NCI-H345 treated with DMSO at 0.1 percent for 48 hours (cell line): ENCODE data around the gene PSD2.

ENCODE experiments used
- DNase-seq: peaks from one replicate; lab custom pipeline; 2025; ENCODE audit not compliant: unreplicated experiment; lab: John Stamatoyannopoulos, UW

The PSD2 gene

DNA sequence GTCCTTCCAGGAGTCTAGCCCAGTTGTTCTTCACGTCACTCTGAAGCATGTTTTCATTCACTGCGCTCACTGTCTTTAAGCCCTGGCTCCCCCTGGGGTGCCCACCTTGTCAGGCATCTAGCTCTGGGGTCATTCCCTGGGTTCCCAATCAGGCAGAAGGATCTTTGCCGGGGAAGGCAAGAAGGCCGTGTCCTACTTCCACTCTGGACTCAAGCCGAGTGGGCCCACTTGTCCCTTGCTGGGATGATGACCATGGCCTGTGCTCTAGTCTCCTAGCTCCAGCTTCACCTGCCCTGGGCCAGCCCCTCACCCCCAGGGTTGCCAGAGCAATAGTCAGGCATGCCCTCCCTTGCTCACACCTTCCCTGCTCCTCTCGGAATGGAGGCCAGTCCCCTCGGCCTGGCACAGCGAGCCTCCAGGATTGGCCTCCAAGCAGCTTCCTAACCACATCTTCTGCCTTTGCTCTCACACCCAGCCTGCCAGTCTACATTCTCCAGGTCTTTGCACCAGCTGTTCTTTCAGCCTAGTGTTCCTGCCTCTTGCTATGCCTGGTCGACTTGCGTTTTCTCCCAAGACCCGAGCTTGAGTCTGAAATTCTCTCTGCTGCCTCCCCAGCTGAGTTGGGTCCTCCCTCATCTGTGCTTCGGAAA lies 32.2 kb upstream of the PSD2 start:
- no peak for DNase-seq

DNA sequence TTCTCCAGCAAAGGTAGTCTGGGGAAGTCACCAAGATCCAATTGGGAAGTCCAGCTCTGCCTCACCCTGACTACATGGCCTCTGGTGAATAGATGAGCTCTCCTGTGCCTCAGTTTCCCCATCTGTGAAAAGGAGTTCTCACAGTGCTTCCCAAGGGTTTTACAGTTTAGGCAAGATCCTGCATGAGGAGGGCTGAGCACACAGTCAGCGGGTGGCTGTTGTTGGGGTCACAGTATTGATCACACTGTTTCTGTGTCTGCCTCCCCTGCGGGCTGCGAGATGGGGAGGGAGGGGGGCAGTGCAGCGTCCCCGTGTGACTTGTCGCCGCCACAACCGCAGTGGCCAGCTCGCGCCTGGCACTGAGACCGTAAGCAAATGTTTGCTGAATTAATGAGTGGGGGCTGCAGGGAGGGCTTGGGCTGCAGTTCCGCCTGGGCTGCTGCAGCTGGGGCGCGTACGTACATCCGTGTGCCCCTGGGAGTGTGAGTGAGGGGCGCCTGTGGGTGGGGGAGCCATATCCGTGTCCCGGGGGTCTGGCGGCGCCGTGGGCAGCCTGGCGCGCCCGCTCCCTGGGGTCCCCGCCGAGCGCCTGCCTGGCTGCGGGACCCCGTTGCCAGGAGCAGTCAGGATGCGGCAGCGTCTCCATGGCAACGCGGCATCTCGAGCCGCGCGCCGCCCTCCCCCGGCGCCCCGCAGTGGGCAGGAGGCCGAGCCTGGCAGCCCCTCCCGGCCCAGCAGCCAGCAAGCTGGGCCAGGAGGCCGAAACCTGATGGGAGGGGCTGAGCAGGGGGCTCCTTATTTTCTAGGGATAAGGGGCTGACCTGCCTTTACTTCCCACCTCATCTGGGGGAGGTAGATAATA lies 31.4 kb upstream of the PSD2 start:
- DNase-seq: peak; percentile 18

DNA sequence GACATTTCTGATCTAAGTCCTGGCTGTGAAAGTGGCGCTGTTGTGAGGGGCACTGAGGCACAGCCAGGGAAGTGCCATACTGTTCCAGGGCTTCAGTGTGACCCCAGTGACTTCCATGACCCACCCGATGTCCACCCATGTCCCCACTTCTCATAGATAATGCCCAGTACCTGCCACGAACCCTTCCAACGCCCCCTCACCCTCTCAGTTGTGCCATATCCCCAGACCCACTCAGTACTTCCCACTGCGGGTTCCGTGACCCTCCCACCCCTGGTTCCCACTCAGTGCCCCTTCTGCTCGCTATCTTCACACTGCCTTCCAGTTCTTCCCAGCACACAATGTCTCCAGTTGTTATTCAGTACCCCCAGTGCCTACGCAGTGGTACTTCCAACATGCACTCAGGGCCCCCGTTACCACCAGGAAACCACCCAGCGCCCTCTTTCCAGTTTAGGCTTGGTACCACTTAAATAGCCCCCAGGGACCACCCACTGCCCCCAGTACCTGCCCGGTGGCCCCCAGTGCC lies 30.7 kb upstream of the PSD2 start:
- no peak for DNase-seq

DNA sequence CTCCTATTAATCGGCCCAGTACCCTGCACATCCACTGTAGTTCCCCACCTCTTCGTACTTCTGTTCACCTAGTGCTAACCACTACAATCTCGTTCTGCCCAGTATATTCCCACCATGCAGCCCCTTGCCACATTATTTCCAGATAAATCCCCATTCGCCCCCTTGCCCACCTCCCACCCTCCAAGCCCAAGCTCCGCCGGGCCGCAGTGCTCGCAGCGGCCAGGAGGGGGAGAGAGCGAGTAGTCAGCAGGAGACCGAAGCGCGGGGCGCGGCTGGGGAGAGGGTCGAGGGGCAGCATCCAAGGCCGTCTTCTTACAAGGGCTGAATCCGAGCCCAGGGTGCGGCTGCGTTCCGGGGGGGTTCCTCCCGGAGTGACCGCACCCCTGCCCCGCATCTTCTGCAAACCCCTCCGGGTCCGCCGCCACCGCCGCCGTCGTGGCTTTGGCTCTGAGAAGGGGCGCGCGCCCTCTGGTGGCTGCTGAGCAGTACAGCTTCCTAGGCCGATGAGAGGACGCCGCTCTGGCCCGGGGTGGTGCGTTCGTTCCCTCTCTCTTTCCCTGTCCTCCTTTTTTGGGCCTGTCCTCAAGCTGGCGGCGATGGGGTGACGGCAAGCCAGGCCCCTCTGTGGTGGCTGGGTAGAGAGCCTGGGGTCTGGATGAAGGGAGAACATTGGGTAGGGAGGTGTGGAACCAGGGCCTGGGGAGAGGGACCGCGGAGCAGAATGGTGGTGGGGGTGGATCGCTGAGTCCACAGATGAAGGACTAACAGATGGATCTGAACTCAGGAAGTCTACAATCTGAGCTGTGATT lies 30.0 kb upstream of the PSD2 start:
- peak; percentile 88 for DNase-seq

DNA sequence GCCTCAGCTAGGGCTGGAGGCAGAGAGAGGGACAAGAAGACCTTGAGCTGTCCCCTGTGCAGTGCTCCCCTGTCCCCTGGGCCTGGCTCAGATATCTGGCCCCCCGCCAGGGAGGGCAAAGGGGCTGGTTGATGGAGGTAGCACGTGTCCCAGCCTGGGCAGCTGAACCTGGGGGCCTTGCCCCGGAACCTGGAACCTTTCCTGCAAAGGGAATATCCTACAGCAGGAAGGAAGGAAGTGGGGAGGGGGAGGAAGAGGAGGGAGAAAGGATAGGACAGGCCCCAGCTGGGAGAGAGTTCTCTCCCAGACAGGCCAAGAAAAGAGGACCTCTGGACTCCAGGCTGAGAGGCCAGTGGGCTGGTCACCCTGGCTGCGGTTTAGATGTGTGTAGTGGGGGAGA lies 27.6 kb upstream of the PSD2 start:
- DNase-seq: no peak

DNA sequence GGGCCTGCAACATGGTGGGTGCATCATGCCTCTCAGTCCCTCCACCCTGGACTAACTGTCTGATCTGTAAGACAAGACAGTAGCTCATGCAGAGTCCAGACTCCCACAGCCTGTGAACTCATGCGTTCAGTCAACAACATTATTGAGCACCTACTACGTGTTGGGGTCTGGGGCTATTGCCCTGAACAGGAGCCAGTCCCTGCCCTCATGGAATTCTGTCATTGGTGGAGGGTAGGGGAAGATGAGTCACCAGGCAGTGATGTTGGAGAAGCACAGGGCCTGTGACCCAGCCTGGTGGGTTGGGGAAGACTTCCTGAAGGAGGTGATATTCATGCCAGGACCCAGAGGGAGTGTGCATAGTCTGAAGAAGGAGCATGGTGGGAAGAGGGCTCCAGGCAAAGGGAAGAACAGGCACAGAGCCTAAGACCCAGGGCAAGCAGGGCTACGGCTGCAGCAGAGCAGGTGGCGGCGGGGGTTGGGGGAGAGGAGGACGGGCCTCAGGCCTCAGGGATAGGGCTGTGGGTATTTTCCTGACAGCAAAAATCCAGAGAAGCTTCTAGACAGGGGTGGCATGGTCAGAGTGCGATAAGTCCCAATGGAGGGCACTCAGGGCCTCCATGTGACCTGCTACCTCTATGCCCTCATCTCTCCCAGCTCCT lies 26.7 kb upstream of the PSD2 start:
- no peak for DNase-seq

DNA sequence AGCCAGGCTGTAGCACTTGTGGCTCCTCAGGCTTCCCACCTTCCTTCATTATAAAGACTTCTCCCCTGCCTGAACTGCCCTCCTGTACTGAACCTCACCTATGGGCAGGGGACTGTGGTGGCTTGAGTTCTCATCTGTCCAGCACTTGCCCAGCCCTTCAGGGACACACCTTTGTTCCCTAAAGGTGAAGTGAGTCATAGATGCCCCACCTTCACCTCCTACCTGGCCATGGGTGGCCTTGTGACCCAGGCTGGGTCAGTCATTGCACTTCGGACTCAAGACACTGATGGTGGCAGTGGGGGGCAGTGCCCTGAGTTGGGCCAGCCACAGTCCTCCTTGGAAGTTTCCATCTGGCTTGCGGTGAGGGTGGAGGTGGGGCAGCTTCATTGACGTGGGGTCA lies 26.1 kb upstream of the PSD2 start:
- no peak for DNase-seq

DNA sequence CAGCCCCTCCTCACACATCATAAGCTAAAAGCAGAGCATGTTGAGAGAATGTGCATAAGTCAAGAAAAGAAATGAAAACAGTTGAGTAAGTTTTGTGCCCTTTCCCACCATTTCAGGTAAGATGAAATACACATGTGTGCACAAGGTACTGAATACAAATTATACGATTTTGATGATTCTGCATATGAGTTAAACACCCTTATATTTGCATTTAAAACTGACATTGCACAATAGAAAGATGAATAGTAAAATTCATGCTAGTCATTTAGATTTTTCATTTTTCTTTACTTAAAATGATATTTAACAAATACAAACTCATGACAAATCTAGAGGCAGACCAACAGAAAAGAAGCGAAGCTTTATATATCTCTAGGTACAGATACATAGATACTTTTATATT lies 24.9 kb upstream of the PSD2 start:
- no peak for DNase-seq

DNA sequence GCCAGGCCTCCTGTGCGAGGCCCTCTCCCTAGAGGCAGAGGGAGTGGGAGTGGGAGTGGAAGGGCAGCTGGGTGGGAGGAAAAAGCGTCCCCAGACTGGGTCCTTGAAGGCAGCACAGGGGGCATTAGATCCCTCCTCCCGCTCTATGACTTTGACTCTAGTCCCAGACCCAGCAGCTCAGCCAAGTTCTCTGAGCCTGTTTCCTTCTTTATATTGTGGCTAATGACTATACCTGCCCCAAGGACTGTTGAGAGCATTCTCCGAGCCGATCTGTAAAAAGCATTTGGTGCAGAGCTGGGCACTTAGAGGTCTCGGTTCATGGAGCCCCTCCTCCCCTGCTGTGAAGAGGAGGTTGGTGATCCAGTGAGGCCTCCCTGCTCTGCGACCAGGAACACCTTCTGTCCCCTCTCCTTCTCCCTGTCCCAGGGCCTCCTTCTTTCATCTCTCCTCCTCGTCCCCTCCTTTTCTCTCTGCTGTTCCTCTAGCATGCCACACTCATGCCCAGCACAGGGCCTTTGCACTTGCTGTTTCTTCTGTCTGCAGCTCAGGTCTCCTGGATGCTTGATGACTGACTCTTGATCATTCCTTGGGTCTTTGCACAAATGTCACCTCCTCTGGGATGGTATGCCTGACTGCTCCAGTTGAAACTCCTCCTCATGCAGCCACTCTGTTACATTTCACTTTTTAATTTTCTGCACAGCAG lies 23.4 kb upstream of the PSD2 start:
- no peak for DNase-seq

DNA sequence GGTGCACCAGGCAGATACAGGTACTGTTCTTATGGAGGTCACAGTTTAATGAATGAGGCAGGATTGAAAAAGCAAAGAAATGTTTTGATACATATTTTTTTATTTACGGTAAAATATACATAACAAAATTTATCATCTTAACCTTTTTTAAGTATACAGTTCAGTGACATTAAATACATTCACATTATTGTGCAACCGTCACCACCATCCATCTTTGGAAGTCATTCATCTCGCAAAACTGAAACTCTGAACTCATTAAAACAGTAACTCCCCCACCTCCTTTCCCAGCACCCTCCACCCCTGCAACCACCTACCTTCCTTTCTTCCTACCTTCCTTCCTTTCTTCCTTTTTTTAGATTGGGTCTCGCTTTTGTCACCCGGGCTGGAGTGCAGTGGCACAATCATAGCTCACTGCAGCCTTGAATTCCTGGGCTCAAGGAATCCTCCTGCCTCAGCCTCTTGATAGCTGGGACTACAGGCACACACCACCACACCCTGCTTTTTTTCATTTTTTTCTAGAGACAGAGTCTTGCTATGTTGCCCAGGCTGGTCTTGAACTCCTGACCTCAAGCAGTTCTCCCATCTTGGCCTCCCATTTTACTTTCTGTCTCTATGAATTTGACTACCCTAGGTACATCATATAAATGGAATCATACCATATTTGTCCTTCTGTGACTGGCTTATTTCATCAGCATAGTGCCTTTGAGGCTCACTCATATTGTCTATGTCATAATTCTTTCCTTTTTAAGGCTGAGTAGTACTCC lies 22.5 kb upstream of the PSD2 start:
- DNase-seq: no peak

DNA sequence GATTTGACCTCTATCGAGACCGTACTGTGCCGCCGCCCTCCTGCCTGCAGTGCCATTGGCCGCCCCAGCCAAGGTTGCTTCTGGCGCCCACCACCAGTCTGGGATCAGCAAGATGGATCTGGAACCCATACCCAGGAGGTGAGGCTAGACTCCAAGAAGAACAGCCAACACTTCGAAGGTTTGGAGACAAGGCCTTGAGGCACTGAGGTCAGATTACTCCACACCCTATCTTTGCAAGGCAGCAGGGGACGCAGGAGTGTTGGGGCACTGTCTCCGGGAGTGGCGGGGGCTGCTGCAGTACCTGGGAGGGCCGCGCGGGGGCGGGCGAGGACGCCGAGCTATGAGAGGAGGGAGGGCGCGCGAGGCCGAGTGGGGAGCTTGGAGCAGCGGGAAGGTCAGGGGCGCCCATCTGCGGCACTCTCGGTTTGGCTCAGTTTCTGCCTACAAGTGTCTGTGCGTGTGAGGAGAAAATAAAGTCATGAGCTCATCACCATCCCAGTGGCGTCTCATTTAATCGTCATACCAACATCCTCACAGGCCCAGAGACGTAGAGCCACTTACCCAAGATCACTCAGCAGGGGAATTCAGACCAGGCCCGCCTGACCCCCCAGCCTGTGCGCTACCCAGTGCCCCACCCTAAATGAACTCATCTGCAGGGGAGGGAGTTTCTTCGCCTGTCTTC lies 20.5 kb upstream of the PSD2 start:
- no peak for DNase-seq

DNA sequence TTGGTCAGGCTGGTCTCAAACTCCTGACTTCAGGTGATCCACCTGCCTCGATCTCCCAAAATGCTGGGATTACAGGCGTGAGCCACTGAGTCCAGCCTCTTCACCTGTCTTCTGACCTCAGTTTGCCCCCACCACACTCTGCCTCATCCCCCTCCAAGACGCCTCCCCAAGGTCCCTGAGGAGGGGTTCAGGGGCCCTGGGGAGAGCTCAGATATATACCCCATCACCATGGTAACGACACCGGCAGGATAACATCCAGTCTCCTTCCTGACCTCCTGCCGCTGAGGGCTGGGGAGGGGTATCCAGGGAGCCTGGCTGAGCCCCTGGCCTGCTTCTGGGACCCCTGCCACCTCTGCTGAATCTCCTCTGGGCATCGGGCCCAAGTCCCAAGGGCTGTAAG lies 19.7 kb upstream of the PSD2 start:
- DNase-seq: no peak

DNA sequence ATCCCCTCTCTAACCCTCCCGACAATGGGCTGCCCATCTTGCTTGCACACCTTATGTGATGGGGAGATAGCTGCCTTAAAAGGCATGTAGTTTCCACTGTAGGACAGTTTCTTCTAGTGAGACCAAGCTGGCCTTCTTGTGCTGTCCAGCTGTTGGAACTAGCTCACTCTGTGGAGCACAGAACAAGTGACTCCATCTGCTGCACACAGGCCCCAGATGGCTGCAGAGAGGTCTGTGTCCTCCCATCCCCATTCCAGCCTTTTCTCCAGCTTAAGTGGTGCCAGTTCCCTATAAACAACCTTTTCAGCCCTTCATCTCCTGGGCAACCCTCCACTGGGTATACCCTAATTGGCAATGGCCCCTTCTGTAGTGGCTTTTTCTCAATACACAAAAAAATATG lies 18.7 kb upstream of the PSD2 start:
- DNase-seq: no peak

DNA sequence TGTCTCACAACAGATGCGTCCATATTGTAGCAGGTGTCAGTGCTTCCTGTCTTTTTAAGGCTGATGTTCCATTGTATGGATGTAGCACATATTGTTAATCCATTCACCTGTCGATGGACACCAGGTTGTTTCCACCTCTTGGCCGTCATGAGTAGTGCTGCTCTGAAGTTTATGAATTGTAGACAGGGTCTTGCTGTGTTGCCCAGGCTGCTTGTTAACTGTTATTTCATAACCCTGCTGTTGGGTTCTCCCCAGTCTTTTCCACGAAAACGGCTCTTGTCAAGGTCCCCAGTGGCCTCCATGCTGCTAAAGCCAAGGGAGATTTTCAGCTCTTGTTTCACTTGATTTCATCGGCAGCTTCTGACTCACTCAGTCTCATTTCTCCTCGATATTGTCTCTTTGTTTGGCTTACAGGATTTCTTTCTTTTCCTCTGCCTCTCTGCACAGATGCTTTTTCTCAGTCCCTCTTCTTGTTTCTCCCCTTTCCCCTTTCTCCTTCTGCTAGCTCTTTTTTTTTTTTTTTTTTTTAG lies 12.1 kb upstream of the PSD2 start:
- no peak for DNase-seq

DNA sequence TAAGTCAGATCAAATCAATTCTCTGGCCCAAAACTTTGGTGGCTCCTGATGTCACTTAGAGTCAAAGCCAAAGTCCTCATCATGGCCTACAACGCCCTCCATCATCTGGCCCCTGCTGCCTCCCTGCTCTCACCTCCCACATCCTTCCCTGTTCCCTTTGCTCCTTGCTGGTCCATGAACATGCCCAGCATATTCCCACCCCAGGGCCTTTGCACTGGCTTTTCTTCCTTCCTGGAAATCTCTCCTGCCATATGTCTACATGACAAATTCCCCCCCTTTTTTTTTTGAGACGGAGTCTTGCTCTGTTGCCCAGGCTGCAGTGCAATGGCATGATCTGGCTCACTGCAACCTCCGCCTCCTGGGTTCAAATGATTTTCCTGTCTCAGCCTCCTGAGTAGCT lies 11.1 kb upstream of the PSD2 start:
- DNase-seq: no peak

DNA sequence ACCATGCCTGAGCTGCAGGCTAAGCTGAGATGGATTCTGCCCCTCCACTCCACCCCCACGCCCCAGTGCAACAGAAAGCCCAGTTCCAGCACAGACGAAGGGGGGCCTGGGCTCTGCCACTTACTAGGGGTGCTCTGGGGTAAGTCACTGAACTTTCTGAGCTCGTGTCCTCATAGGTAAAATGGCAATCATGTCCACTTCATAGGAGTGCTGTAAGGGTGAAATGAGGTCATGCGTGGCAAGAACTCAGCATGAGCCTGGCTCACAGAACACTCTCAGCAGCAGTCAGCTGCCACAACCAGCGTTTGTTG lies 8.4 kb upstream of the PSD2 start:
- DNase-seq: no peak

DNA sequence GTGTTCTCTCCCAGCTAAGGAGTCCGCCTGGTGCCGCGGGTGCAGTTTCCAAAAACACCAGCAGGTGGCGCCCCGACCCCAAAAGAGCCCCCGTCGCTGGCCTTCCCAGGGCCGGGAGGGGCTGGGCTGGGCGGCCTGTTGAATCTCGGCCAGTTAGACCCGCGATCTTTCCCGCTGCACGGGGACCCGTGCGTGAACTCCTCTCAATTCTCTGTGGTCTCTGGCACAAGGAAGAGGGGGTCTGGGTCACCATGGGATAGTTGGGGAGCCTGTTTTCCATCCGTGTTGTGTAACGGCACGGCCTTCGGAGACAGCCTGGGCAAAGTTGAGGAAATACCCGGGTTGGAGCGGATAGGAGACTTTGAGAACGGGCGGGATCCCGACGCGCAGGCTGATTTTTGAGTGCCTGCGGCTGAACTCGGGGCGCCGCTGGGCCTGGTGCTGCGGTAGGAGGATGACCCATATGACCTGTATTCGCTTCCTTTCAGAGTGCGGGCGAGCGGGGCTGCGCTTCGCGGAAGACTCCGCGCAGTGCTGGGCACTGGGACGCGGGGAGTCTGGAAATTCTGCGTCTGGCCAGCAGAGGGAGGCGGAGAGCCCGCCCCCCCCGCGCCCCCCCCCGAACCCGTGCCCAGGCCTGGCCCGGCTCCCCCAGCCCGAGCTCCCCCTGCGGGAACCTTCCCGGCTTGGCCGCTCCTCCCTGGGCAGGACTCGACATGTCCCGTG lies 7.9 kb upstream of the PSD2 start:
- peak; percentile 38 for DNase-seq

DNA sequence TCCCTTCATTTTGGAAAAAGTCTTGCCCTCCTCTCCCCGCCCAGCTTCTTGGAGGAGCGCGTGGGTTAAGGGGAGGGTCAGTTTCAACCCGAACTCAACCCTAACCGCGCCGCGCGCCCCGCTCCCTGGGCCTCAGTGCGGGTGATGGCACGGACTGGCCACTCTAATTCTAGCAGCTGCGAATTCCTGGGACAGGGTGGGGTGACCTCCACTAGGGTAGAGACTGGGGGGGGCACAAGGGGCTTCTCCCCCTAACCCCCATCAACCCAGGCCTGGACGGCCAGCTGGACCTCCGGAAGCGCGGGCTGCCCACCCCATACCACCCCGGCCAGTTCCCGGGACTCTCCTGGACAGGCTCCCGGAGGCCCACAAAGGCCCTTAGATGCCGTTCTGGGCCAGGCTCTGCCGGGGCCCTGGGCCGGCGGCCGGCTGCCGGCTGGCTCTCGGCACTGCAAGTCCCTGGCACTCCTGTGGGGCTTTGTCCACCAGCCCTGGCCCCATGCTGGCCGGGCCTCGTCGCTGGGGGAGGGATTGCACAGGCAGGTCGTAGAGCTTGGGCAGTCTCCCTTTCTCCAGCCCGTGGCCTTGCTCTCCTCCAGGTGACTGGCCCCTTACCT lies 7.2 kb upstream of the PSD2 start:
- no peak for DNase-seq
